Heart left ventricle (tissue), 16 donors: ENCODE measurements around the gene ERH. TPM values are rescaled to one million over a fixed set of nuclear protein-coding genes. Genes with fewer than 3 reads are reported as not detected.
A peak's percentile ranks its signal among the peaks of the same experiment; 100 is the strongest.

ENCODE experiments used
- ATAC-seq, 4 donors: fragments of 200-7000 bp; cut with Tn5 transposase; one replicate each; pipeline ENCODE4 v1.9.1; 2020 to 2022; ENCODE audit warnings: moderate library complexity in 4 of 4, mild to moderate bottlenecking in 3 of 4, moderate number of reproducible peaks in 1 of 4
- DNase-seq, 5 donors: peaks; one replicate each; pipeline ENCODE4 v3.0.0-alpha.2; 2020
- H3K27ac ChIP-seq, 12 donors: fragments of 200-600 bp; sonication (generic) in 4 of 12; one replicate each; pipeline versions ENCODE4 v1.5.0 to v1.8.0; 2016 to 2022; ENCODE audit warnings: mild to moderate bottlenecking in 2 of 12
- H3K27me3 ChIP-seq, 9 donors: fragments of 200-600 bp; sonication (generic) in 2 of 9; one replicate each; pipeline versions ENCODE4 v1.5.1 to v1.8.0; 2016 to 2022; ENCODE audit warnings: mild to moderate bottlenecking in 3 of 9
- H3K36me3 ChIP-seq, 9 donors: fragments of 200-600 bp; sonication (generic) in 2 of 9; one replicate each; pipeline versions ENCODE4 v1.5.0 to v1.8.0; 2018 to 2022; ENCODE audit warnings: mild to moderate bottlenecking in 2 of 9
- H3K4me1 ChIP-seq, 12 donors: fragments of 200-600 bp; sonication (generic) in 4 of 12; one replicate each; pipeline versions ENCODE4 v1.5.0 to v1.8.0; 2016 to 2022; ENCODE audit warnings: mild to moderate bottlenecking in 3 of 12
- H3K4me3 ChIP-seq, 12 donors: fragments of 200-600 bp; sonication (generic) in 4 of 12; one replicate each; pipeline versions ENCODE4 v1.5.0 to v1.8.0; 2017 to 2022; ENCODE audit warnings: mild to moderate bottlenecking in 9 of 12, moderate library complexity in 4 of 12
- H3K9me3 ChIP-seq, 12 donors: fragments of 200-600 bp; sonication (generic) in 4 of 12; one replicate each; pipeline versions ENCODE4 v1.5.0 to v1.8.0; 2016 to 2022; ENCODE audit warnings: mild to moderate bottlenecking in 1 of 12
- CTCF ChIP-seq, 12 donors: fragments of 200-600 bp; sonication (generic) in 4 of 12; IDR thresholded peaks; one replicate each; pipeline versions ENCODE4 v1.5.0 to v1.8.0; 2018 to 2022; ENCODE audit warnings: antibody characterized with exemption in 12 of 12, mild to moderate bottlenecking in 5 of 12
- POLR2A ChIP-seq, 2 donors: fragments of 450-650 bp; IDR thresholded peaks; one replicate each; pipeline ENCODE4 v1.6.1; 2017; ENCODE audit warnings: antibody characterized with exemption in 2 of 2, mild to moderate bottlenecking in 2 of 2, moderate library complexity in 2 of 2
- WGBS, 4 donors: extraction: QIAGEN DNeasy Blood & Tissue Kit in 2 of 4; methylation state at CpG; one replicate each; pipeline versions ENCODE4 v1.1.5 to v1.1.7; 2013 to 2018; 5-methylcytosine and 5-hydroxymethylcytosine counted together
- intact Hi-C, 10 donors: fragments of 100-400 bp; cut with DNase I; formaldehyde crosslinking; loops; one replicate each; pipeline versions ENCODE4 v1.11.1 to v1.14.2; 2022
- long read RNA-seq, 3 donors: library from polyadenylated mRNA; unstranded; transcript quantifications; one replicate each; pipeline ENCODE4 v2.0.0, GENCODE V29; 2020 to 2021
- polyA plus RNA-seq, 2 donors: library from polyadenylated mRNA; stranded (reverse); fragments of 200-250 nt; gene quantifications; one replicate each; pipeline ENCODE4 v1.2.3, GENCODE V29; 2013
- total RNA-seq, 9 donors: library from RNA; depleted of rRNA in 2 of 9; stranded (reverse); fragments of >200 nt in 2 of 9; fragmentation: NEBNext Ultra II Directional in 3 of 9; extraction: Animal tissue kit (Norgen Biotek cat#: 25700) in 3 of 9; gene quantifications; one replicate each; pipeline versions ENCODE4 v1.1.0 to v1.2.4, GENCODE V29; 2016 to 2023
- donor health status: ischemic (EF 13 %, LVEDD 7.1; RV severe dilation, severe dysfunction).
- donor health status: healthy with polysubstance abuse.
- donor health status: DM: no; HTN: yes; CAD: no.
- donor health status: DM: no; HTN: no; CAD: no.
- donor health status: ischemic (EF 25% LVEDD 6.9; RV normal size, moderate dysfunction).
- donor health status: ischemic (EF 25% LVEDD 5.7; RV mildly dilated, moderate dysfunction).
- donor health status: healthy.
- donor health status: DM: yes; HTN: yes; CAD: no.
- donor health status: ischemic (EF 35%, LVEDD 5.7; RV mildly dilated, moderate dysfunction).
- donor health status: nonischemic (EF 11% LVEDD 7.7; RV severe dilation, severe dysfunction).
- donor health status: DM: yes; HTN: yes; CAD: no.
- donor health status: PGD.
- donor health status: ischemic (EF 29% LVEDD 5.4; RV normal size, mild dysfunction).
- donor health status: nonischemic (EF 23%, LVEDD 6.1; RV moderate dilation, normal function).

Gene ERH
- total RNA-seq (100 to 1,000 TPM in 7 of 9 donors, 10 to 100 TPM in 2; 44.3 to 147 (median 128) TPM), polyA plus RNA-seq (100 to 1,000 TPM; 111 to 143 TPM)
- long read RNA-seq, donor 1, transcript ERH-203 (4 exons, 1,124 nt), result major isoform, 15 of 18 reads
- long read RNA-seq, donor 1, partial matches to known transcripts, result 0 of 18 reads
- long read RNA-seq, donor 1, other reads (novel, unspliced or antisense), result 3 of 18 reads
- long read RNA-seq, donor 2, transcript ERH-203 (4 exons, 1,124 nt), result major isoform, 31 of 33 reads
- long read RNA-seq, donor 2, partial matches to known transcripts, result 0 of 33 reads
- long read RNA-seq, donor 2, other reads (novel, unspliced or antisense), result 1 of 33 reads
- long read RNA-seq, donor 3, transcript ERH-203 (4 exons, 1,124 nt), result major isoform, 14 of 15 reads
- long read RNA-seq, donor 3, partial matches to known transcripts, result 0 of 15 reads
- long read RNA-seq, donor 3, other reads (novel, unspliced or antisense), result 1 of 15 reads

GRCh38 chr14:69398053-69398817 lies at the start of gene ERH, which contains the start of gene SLC39A9:
ERH (minus strand) TSS chr14:69398299; CDS start chr14:69398233, 66 bp downstream.
SLC39A9 (plus strand) TSS chr14:69398692; CDS start chr14:69399370, 678 bp downstream.
- Histone ChIP-seq H3K9me3 (no peaks in the 10 kb centered on the region), H3K27ac (peak within 1 kb of the TSS; percentile 81 to 97 (median 90)), H3K4me1 (peaks cover 10 to 63% (median 45%) of the 10 kb centered on the region in 12 donors), H3K36me3 (peaks cover 0 to 33% (median 31%) of the 10 kb centered on the region in 9 donors), H3K27me3 (no peaks in the 10 kb centered on the region), H3K4me3 (peak within 1 kb of the TSS; percentile 52 to 95 (median 80))
- intact Hi-C loops, result loop anchor here in 3 of 10 donors (2.0 to 10.0 kb wide), 3 partner anchors 64 to 263 kb away; no protein-coding TSS in a partner anchor
- DNase-seq, result peak; percentile 96 to 97 (median 97)
- TF ChIP-seq CTCF (IDR thresholded peaks at IDR 0.05) (peak in 1 of 12 donors; percentile 8), POLR2A (IDR thresholded peaks at IDR 0.05) (peak in 1 of 2 donors; percentile 41)
- 0 to 1% (median 0%) methylated on average over 42 to 53 of the region's 53 CpGs for WGBS, 4 donors
- peak; percentile 97 to 98 (median 98) for ATAC-seq

GRCh38 chr14:69443296-69443805 lies 45.3 kb upstream of the ERH start:
- Histone ChIP-seq H3K27ac (no peak overlapping the region), H3K4me1 (peaks cover 0 to 12% (median 0%) of the 10 kb centered on the region in 12 donors), H3K36me3 (peaks cover 0 to 49% (median 15%) of the 10 kb centered on the region in 9 donors), H3K27me3 (no peaks in the 10 kb centered on the region), H3K9me3 (no peaks in the 10 kb centered on the region), H3K4me3 (no peak overlapping the region)
- no peak for ATAC-seq
- TF ChIP-seq CTCF (IDR thresholded peaks at IDR 0.05) (no peak), POLR2A (IDR thresholded peaks at IDR 0.05) (no peak)
- 94 to 98% (median 97%) methylated on average over 5 of the region's 5 CpGs for WGBS, 4 donors
- DNase-seq, result no peak
- intact Hi-C loops, result no loop called here

- ATAC-seq (no peak), DNase-seq (no peak)
- intact Hi-C loops, result no loop called here
- H3K4me1 ChIP-seq, result peaks cover 0 to 12% (median 0%) of the 10 kb centered on the region in 12 donors
- H3K9me3 ChIP-seq, result no peaks in the 10 kb centered on the region
- no peak for TF ChIP-seq POLR2A (IDR thresholded peaks at IDR 0.05)
- no peak for TF ChIP-seq CTCF (IDR thresholded peaks at IDR 0.05)
- H3K27me3 ChIP-seq, result no peaks in the 10 kb centered on the region
- H3K27ac ChIP-seq, result no peak overlapping the region
- H3K4me3 ChIP-seq, result no peak overlapping the region
- WGBS, 4 donors, result 86 to 93% (median 90%) methylated on average over 5 of the region's 5 CpGs
- peaks cover 0 to 49% (median 15%) of the 10 kb centered on the region in 9 donors for H3K36me3 ChIP-seq
These were observed 43.8 kb upstream of the ERH start for GRCh38 chr14:69441948-69442347.
